ENCODE results near the gene HSD17B10.

HSD17B10 gene

DNA sequence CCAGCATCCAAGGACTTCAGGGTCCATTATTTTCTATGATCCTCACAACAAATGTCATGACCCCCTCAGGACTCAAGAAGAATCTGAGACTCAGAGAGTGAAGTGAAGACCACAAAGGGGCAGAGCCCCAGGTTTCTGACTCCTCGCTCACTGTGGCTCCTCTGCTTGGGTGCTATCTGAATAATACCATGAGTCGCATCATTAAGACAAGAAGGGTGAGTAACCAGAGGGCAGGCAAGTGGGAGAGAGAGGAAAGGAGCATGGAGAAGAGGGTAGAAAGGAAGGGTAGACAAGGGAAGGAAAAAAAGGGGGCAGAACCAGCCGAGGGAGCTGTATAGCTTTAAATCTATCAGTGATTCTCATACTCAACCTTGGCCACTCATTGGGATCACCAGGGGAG is 15.5 kb upstream of the HSD17B10 start:
- H3K4me1 ChIP-seq = no peaks in the 10 kb centered on the region
- no peaks in the 10 kb centered on the region for H3K9me3 ChIP-seq
- H3K4me3 ChIP-seq (ENCODE audit: low read depth, low read length) = no peak overlapping the region
- DNase-seq = no peak
- TF ChIP-seq, protein P1, sequence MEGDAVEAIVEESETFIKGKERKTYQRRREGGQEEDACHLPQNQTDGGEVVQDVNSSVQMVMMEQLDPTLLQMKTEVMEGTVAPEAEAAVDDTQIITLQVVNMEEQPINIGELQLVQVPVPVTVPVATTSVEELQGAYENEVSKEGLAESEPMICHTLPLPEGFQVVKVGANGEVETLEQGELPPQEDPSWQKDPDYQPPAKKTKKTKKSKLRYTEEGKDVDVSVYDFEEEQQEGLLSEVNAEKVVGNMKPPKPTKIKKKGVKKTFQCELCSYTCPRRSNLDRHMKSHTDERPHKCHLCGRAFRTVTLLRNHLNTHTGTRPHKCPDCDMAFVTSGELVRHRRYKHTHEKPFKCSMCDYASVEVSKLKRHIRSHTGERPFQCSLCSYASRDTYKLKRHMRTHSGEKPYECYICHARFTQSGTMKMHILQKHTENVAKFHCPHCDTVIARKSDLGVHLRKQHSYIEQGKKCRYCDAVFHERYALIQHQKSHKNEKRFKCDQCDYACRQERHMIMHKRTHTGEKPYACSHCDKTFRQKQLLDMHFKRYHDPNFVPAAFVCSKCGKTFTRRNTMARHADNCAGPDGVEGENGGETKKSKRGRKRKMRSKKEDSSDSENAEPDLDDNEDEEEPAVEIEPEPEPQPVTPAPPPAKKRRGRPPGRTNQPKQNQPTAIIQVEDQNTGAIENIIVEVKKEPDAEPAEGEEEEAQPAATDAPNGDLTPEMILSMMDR (IDR thresholded peaks at IDR 0.05; ENCODE audit: low read depth, low read length) = no peak
- H3K36me3 ChIP-seq = no peaks in the 10 kb centered on the region
- H3K27me3 ChIP-seq = no peaks in the 10 kb centered on the region

DNA sequence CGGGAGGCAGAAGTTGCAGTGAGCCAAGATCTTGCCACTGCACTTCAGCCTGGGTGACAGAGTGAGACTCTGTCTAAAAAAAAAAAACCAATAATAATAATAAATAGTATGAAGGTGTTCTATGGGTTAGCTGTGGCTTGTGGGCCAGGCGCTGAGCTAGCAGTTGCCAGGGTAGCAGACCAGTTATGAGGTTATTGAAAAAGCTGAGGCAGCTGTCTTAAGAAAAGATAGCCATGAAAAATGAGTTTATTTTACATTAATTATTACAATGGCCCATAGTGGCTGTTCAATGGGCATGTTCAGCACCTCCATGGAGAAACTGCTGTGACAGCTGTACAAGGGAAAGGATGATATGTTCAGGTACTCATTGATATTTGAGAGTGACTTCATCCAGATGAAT is 13.3 kb upstream of the HSD17B10 start:
- Histone ChIP-seq H3K4me1 (no peaks in the 10 kb centered on the region), H3K27me3 (no peaks in the 10 kb centered on the region), H3K36me3 (no peaks in the 10 kb centered on the region), H3K9me3 (no peaks in the 10 kb centered on the region), H3K4me3 (ENCODE audit: low read depth, low read length) (no peak overlapping the region)
- TF ChIP-seq, protein P1 (IDR thresholded peaks at IDR 0.05; ENCODE audit: low read depth, low read length) = no peak
- no peak for DNase-seq

DNA sequence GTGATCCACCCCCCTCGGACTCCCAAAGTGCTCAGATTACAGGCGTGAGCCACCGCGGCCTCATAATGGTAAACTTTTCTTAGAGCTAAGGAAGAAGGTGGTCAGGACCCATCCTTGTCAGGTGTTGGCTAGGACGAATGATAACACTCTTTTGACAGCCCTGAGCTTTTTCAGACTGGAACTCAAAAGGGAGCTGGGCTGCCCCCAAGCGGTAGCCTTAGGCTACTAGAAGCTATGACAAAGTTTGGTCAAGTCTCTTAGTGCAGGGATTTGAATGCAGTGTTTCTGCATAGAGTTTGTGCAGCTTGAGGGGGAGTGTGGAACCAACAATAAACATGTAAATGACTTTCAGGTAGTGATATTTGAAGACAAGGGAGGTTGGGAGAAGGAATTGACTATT is 11.8 kb upstream of the HSD17B10 start:
- no peaks in the 10 kb centered on the region for H3K4me1 ChIP-seq
- DNase-seq = peak; percentile 53
- no peaks in the 10 kb centered on the region for H3K27me3 ChIP-seq
- no peak overlapping the region for H3K4me3 ChIP-seq (ENCODE audit: low read depth, low read length)
- no peaks in the 10 kb centered on the region for H3K9me3 ChIP-seq
- H3K36me3 ChIP-seq = no peaks in the 10 kb centered on the region
- TF ChIP-seq, protein P1 (IDR thresholded peaks at IDR 0.05; ENCODE audit: low read depth, low read length) = peak; percentile 69

GRCh38 chrX:53442322-53442631 is 8.1 kb upstream of the HSD17B10 start:
- DNase-seq = no peak
- Histone ChIP-seq H3K9me3 (no peaks in the 10 kb centered on the region), H3K36me3 (no peaks in the 10 kb centered on the region), H3K4me1 (no peaks in the 10 kb centered on the region), H3K27me3 (no peaks in the 10 kb centered on the region), H3K4me3 (ENCODE audit: low read depth, low read length) (peak overlapping the region; percentile 60)
- TF ChIP-seq, protein P1 (IDR thresholded peaks at IDR 0.05; ENCODE audit: low read depth, low read length) = no peak

- Histone ChIP-seq H3K9me3 (no peaks in the 10 kb centered on the region), H3K36me3 (no peaks in the 10 kb centered on the region), H3K4me1 (no peaks in the 10 kb centered on the region), H3K4me3 (ENCODE audit: low read depth, low read length) (peak overlapping the region; percentile 60), H3K27me3 (no peaks in the 10 kb centered on the region)
- peak; percentile 87 for DNase-seq
- TF ChIP-seq, protein P1 (IDR thresholded peaks at IDR 0.05; ENCODE audit: low read depth, low read length) = no peak
Observed at GRCh38 chrX:53441531-53442321, 7.6 kb upstream of the HSD17B10 start.

GRCh38 chrX:53440621-53441517 is 6.7 kb upstream of the HSD17B10 start:
- Histone ChIP-seq H3K27me3 (no peaks in the 10 kb centered on the region), H3K4me1 (no peaks in the 10 kb centered on the region), H3K36me3 (no peaks in the 10 kb centered on the region), H3K4me3 (ENCODE audit: low read depth, low read length) (peak overlapping the region; percentile 60), H3K9me3 (no peaks in the 10 kb centered on the region)
- TF ChIP-seq, protein P1 (IDR thresholded peaks at IDR 0.05; ENCODE audit: low read depth, low read length) = no peak
- DNase-seq = no peak
